NCI-H2107 treated with DMSO at 0.1 percent for 48 hours (cell line): ENCODE results near the gene KDSR.

Source experiments
- DNase-seq: peaks from one replicate; lab custom pipeline; 2025; ENCODE audit not compliant: unreplicated experiment; lab: John Stamatoyannopoulos, UW

The KDSR gene

GRCh38 chr18:63322206-63322605, 44.8 kb downstream of the KDSR start:
- no peak for DNase-seq

GRCh38 chr18:63321291-63321690, 45.7 kb downstream of the KDSR start:
- DNase-seq, result no peak

GRCh38 chr18:63320975-63321265, 46.1 kb downstream of the KDSR start:
- no peak for DNase-seq

- peak; percentile 83 for DNase-seq
Observed at GRCh38 chr18:63320123-63320974, 46.7 kb downstream of the KDSR start.

GRCh38 chr18:63319383-63320122, 47.5 kb downstream of the KDSR start, which contains the start of gene BCL2:
TSS of gene BCL2 (minus strand) at chr18:63319769.
- DNase-seq, result peak; percentile 37

GRCh38 chr18:63318889-63319382, 48.1 kb downstream of the KDSR start:
- peak; percentile 46 for DNase-seq

- DNase-seq, result peak; percentile 93
Observed at GRCh38 chr18:63317982-63318888, 48.8 kb downstream of the KDSR start.

GRCh38 chr18:63317556-63317946, 49.5 kb downstream of the KDSR start:
- DNase-seq, result no peak

GRCh38 chr18:63316612-63317555, 50.1 kb downstream of the KDSR start:
- DNase-seq, result peak; percentile 45

- DNase-seq, result no peak
Observed at GRCh38 chr18:63315876-63316275, 51.1 kb downstream of the KDSR start.

GRCh38 chr18:63315131-63315662, 51.8 kb downstream of the KDSR start:
- DNase-seq, result no peak

- no peak for DNase-seq
Observed at GRCh38 chr18:63314062-63314790, 52.8 kb downstream of the KDSR start.

- no peak for DNase-seq
Observed at GRCh38 chr18:63313396-63313917, 53.5 kb downstream of the KDSR start.

- no peak for DNase-seq
Observed at GRCh38 chr18:63312737-63313395, 54.1 kb downstream of the KDSR start.

GRCh38 chr18:63312019-63312409, 55.0 kb downstream of the KDSR start:
- no peak for DNase-seq

GRCh38 chr18:63311118-63312018, 55.6 kb downstream of the KDSR start:
- no peak for DNase-seq

- no peak for DNase-seq
Observed at GRCh38 chr18:63309422-63309821, 57.6 kb downstream of the KDSR start.
